Sigmoid colon (tissue), 7 donors: ENCODE data around the gene GTPBP3. TPM values are rescaled to one million over a fixed set of nuclear protein-coding genes. Genes with fewer than 3 reads are reported as not detected.
A peak's percentile ranks its signal among the peaks of the same experiment; 100 is the strongest.

Source experiments
- DNase-seq: peaks from one replicate; pipeline ENCODE4 v3.0.0-alpha.2; 2019
- H3K27ac ChIP-seq, 4 donors: fragments of 200-600 bp; sonication (generic); one replicate each; pipeline ENCODE4 v1.5.1; 2016 to 2019; ENCODE audit warnings: mild to moderate bottlenecking in 1 of 4
- H3K27me3 ChIP-seq, 3 donors: fragments of 200-600 bp; sonication (generic); one replicate each; pipeline ENCODE4 v1.5.1; 2019; ENCODE audit warnings: mild to moderate bottlenecking in 1 of 3
- H3K36me3 ChIP-seq, 4 donors: fragments of 200-600 bp; sonication (generic); one replicate each; pipeline ENCODE4 v1.5.1; 2016 to 2019
- H3K4me1 ChIP-seq, 4 donors: fragments of 200-600 bp; sonication (generic); one replicate each; pipeline ENCODE4 v1.5.1; 2017 to 2019
- H3K4me3 ChIP-seq, 4 donors: fragments of 200-600 bp; sonication (generic); one replicate each; pipeline ENCODE4 v1.5.1; 2017 to 2019; ENCODE audit warnings: mild to moderate bottlenecking in 2 of 4, moderate library complexity in 1 of 4
- H3K9me3 ChIP-seq, 4 donors: fragments of 200-600 bp in 3 of 4; sonication (generic) in 3 of 4; one replicate each; pipeline versions ENCODE4 v1.5.1 to v1.6.1; 2013 to 2019
- CTCF ChIP-seq, 4 experiments: fragments of 450-650 bp in 3 of 4; fragments of 200-600 bp in 1 of 4; IDR thresholded peaks; one replicate each; pipeline ENCODE4 v1.5.1; 2016 to 2019; ENCODE audit warnings: antibody characterized with exemption in 4 of 4, mild to moderate bottlenecking in 3 of 4, moderate library complexity in 2 of 4
- EP300 ChIP-seq, 4 donors: sonication (generic); formaldehyde crosslinking; IDR thresholded peaks; one replicate each; pipeline ENCODE4 v1.6.1; 2017; ENCODE audit warnings: antibody characterized with exemption in 4 of 4
- POLR2A ChIP-seq, 2 donors: fragments of 450-650 bp; IDR thresholded peaks; one replicate each; pipeline ENCODE4 v1.6.1; 2016; ENCODE audit warnings: antibody characterized with exemption in 2 of 2, mild to moderate bottlenecking in 2 of 2, moderate library complexity in 2 of 2
- POLR2AphosphoS5 ChIP-seq, 4 donors: sonication (generic); formaldehyde crosslinking; IDR thresholded peaks; one replicate each; pipeline ENCODE4 v1.6.1; 2017; ENCODE audit warnings: antibody characterized with exemption in 4 of 4
- whole genome bisulfite sequencing, 2 donors: extraction: QIAGEN DNeasy Blood & Tissue Kit; methylation state at CpG; one replicate each; pipeline ENCODE4 v1.1.7; 2013; 5-methylcytosine and 5-hydroxymethylcytosine counted together
- intact Hi-C: fragments of 100-400 bp; cut with DNase I; formaldehyde crosslinking; loops from one replicate; pipeline ENCODE4 v1.15.1; 2023
- polyA plus RNA-seq, 3 donors: library from polyadenylated mRNA; stranded (reverse); fragments of 200-250 nt; gene quantifications; one replicate each; pipeline ENCODE4 v1.2.3, GENCODE V29; 2013
- total RNA-seq, 4 donors: library from RNA; depleted of rRNA; stranded (reverse); fragments of >200 nt; gene quantifications; one replicate each; pipeline ENCODE4 v1.1.0, GENCODE V29; 2016
- donor health status: healthy with polysubstance abuse.
- donor health status: Bipolar disorder and iron deficiency.
- donor health status: healthy.

The GTPBP3 gene
- total and polyA plus RNA-seq, 7 donors: 3.7 to 22.2 (median 13.2) TPM

- Histone ChIP-seq H3K9me3 (no peaks in the 10 kb centered on the region), H3K36me3 (peaks cover 0 to 5% (median 0%) of the 10 kb centered on the region in 4 donors), H3K4me3 (peak overlapping the region in 1 of 4 donors; percentile 73), H3K27me3 (peaks cover 0 to 22% (median 8%) of the 10 kb centered on the region in 3 donors), H3K27ac (peak overlapping the region in 3 of 4 donors; percentile 70 to 96 (median 76)), H3K4me1 (peaks cover 0 to 45% (median 38%) of the 10 kb centered on the region in 4 donors)
- DNase-seq: no peak
- 46 to 68% methylated on average over 10 of the region's 10 CpGs for WGBS, 2 donors
- intact Hi-C loops: loop anchor here (2.0 kb wide), 1 partner anchor 31 kb away; the partner anchor contains the start of gene MRPL34
- TF ChIP-seq CTCF (IDR thresholded peaks at IDR 0.05): no peak
- no peak for TF ChIP-seq POLR2AphosphoS5 (IDR thresholded peaks at IDR 0.05)
- no peak for TF ChIP-seq POLR2A (IDR thresholded peaks at IDR 0.05)
- TF ChIP-seq EP300 (IDR thresholded peaks at IDR 0.05): no peak
Observed at GRCh38 chr19:17335575-17335974, 1.8 kb upstream of the GTPBP3 start.

GRCh38 chr19:17337675-17338432, 501 bp downstream of the GTPBP3 start:
- Histone ChIP-seq H3K4me3 (peak overlapping the region; percentile 45 to 81 (median 66)), H3K27me3 (peaks cover 0 to 1% (median 0%) of the 10 kb centered on the region in 3 donors), H3K27ac (peak overlapping the region; percentile 83 to 96 (median 90)), H3K36me3 (peaks cover 0 to 17% (median 0%) of the 10 kb centered on the region in 4 donors), H3K9me3 (no peaks in the 10 kb centered on the region), H3K4me1 (peaks cover 0 to 45% (median 38%) of the 10 kb centered on the region in 4 donors)
- TF ChIP-seq POLR2A (IDR thresholded peaks at IDR 0.05) (no peak), POLR2AphosphoS5 (IDR thresholded peaks at IDR 0.05) (no peak), EP300 (IDR thresholded peaks at IDR 0.05) (no peak), CTCF (IDR thresholded peaks at IDR 0.05) (no peak)
- intact Hi-C loops: loop anchor here (2.0 kb wide), 1 partner anchor 131 kb away; no protein-coding TSS in a partner anchor
- WGBS, 2 donors: 7 to 8% methylated on average over 50 of the region's 50 CpGs
- DNase-seq: no peak

GRCh38 chr19:17338433-17339078, 1.2 kb downstream of the GTPBP3 start:
- Histone ChIP-seq H3K27me3 (no peaks in the 10 kb centered on the region), H3K36me3 (peaks cover 0 to 17% (median 0%) of the 10 kb centered on the region in 4 donors), H3K9me3 (no peaks in the 10 kb centered on the region), H3K4me1 (peaks cover 0 to 43% (median 35%) of the 10 kb centered on the region in 4 donors), H3K27ac (no peak overlapping the region), H3K4me3 (peak overlapping the region in 3 of 4 donors; percentile 58 to 81 (median 74))
- DNase-seq: no peak
- WGBS, 2 donors: 95 to 96% methylated on average over 30 of the region's 30 CpGs
- intact Hi-C loops: no loop called here
- TF ChIP-seq POLR2A (IDR thresholded peaks at IDR 0.05): no peak
- TF ChIP-seq EP300 (IDR thresholded peaks at IDR 0.05): no peak
- TF ChIP-seq POLR2AphosphoS5 (IDR thresholded peaks at IDR 0.05): no peak
- TF ChIP-seq CTCF (IDR thresholded peaks at IDR 0.05): no peak

GRCh38 chr19:17339088-17339741, 1.9 kb downstream of the GTPBP3 start:
- Histone ChIP-seq H3K9me3 (no peaks in the 10 kb centered on the region), H3K36me3 (peaks cover 0 to 17% (median 0%) of the 10 kb centered on the region in 4 donors), H3K4me1 (peaks cover 0 to 37% (median 28%) of the 10 kb centered on the region in 4 donors), H3K4me3 (no peak overlapping the region), H3K27ac (no peak overlapping the region), H3K27me3 (no peaks in the 10 kb centered on the region)
- no peak for DNase-seq
- intact Hi-C loops: no loop called here
- 89 to 93% methylated on average over 34 of the region's 34 CpGs for WGBS, 2 donors
- no peak for TF ChIP-seq POLR2AphosphoS5 (IDR thresholded peaks at IDR 0.05)
- TF ChIP-seq CTCF (IDR thresholded peaks at IDR 0.05): no peak
- no peak for TF ChIP-seq EP300 (IDR thresholded peaks at IDR 0.05)
- TF ChIP-seq POLR2A (IDR thresholded peaks at IDR 0.05): no peak
